ENCODE measurements around the gene S1PR3.
"Not testable (repeated sequence)": the region's sequence is repeated elsewhere in the genome, so short reads cannot be mapped to it uniquely, and the experiment has no call there.

The S1PR3 gene

DNA sequence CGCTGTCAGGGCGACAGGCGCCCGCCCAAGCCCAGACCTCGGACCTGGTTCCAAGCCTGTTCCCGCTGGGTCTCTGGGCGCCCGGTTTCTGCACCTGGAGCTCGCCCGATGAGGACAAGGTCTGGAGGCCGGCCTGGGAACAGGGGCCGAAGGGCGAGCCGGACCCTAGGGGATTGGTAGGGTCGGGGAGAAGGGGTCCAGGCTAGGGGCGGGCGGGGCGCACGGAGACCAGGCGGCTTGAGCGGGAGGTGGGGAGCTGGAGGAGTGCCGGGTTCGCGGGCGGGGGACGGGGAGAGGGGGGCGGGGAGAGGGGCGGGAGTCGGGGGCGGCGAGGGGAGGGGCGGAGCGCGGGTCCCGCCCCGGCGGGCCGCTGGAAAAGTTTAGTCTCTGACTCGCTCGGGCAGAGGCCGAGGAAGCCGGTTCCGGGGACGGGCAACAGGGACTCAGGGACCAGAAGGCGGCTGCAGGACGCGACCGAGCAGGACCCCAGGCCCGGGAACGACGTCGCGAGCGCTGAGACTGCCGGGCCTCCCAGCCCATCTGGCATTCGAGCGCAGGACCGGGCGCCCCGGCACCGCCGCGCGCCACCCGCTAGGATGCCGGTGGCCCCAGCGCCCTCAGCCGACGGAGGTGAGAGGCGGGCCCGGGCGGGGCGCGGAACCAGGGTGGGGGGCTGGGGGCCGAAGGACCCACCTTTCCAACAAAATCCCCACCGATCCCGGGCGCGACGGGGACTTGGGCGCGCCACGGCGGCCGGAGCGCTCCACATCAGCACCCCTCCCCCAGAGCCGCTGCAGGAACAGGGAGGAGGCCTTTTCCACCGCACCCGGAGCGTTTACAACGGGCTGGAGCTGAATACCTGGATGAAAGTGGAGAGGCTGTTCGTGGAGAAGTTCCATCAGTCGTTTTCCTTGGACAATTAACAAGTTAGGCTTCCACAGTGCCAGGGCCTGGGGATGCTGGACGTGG is at the start of gene S1PR3:
Gene S1PR3 (plus strand): TSS at position 403 of the 969 bp plus-strand sequence. CDS start 9,733 bp downstream, outside the sequence.
- no peaks in the 10 kb centered on the region for H3K9me3 Mint-ChIP-seq
- H3K27ac Mint-ChIP-seq: no peak within 1 kb of the TSS
- H3K27me3 Mint-ChIP-seq: peaks cover 34% of the 10 kb centered on the region
- H3K4me3 Mint-ChIP-seq: peak within 1 kb of the TSS; percentile 57
- no peaks in the 10 kb centered on the region for H3K36me3 Mint-ChIP-seq
- peaks cover 30% of the 10 kb centered on the region for H3K4me1 Mint-ChIP-seq

- H3K27ac Mint-ChIP-seq, H3K4me1 Mint-ChIP-seq, H3K9me3 Mint-ChIP-seq, H3K4me3 Mint-ChIP-seq, H3K36me3 Mint-ChIP-seq, H3K27me3 Mint-ChIP-seq: not testable (repeated sequence)
These were observed 49.7 kb upstream of the S1PR3 start for GRCh38 chr9:88941586-88941985.

GRCh38 chr9:88942411-88942810 is 48.9 kb upstream of the S1PR3 start:
- H3K36me3 Mint-ChIP-seq: no peaks in the 10 kb centered on the region
- H3K27ac Mint-ChIP-seq: no peak overlapping the region
- H3K27me3 Mint-ChIP-seq: no peaks in the 10 kb centered on the region
- H3K4me1 Mint-ChIP-seq: peaks cover 8% of the 10 kb centered on the region
- no peaks in the 10 kb centered on the region for H3K9me3 Mint-ChIP-seq
- no peak overlapping the region for H3K4me3 Mint-ChIP-seq

GRCh38 chr9:88945636-88946333 is 45.5 kb upstream of the S1PR3 start:
- no peak overlapping the region for H3K4me3 Mint-ChIP-seq
- peaks cover 8% of the 10 kb centered on the region for H3K4me1 Mint-ChIP-seq
- H3K27ac Mint-ChIP-seq: no peak overlapping the region
- H3K27me3 Mint-ChIP-seq: peaks cover 3% of the 10 kb centered on the region
- no peaks in the 10 kb centered on the region for H3K9me3 Mint-ChIP-seq
- H3K36me3 Mint-ChIP-seq: no peaks in the 10 kb centered on the region

- no peaks in the 10 kb centered on the region for H3K36me3 Mint-ChIP-seq
- peaks cover 8% of the 10 kb centered on the region for H3K4me1 Mint-ChIP-seq
- H3K9me3 Mint-ChIP-seq: no peaks in the 10 kb centered on the region
- no peak overlapping the region for H3K27ac Mint-ChIP-seq
- H3K4me3 Mint-ChIP-seq: no peak overlapping the region
- peaks cover 3% of the 10 kb centered on the region for H3K27me3 Mint-ChIP-seq
These were observed 43.4 kb upstream of the S1PR3 start for GRCh38 chr9:88947581-88948573.

- Mint-ChIP-seq H3K4me1 (peaks cover 8% of the 10 kb centered on the region), H3K27ac (no peak overlapping the region), H3K9me3 (no peaks in the 10 kb centered on the region), H3K4me3 (no peak overlapping the region), H3K36me3 (no peaks in the 10 kb centered on the region), H3K27me3 (peaks cover 3% of the 10 kb centered on the region)
These were observed 41.8 kb upstream of the S1PR3 start for GRCh38 chr9:88949425-88949824.

- H3K9me3 Mint-ChIP-seq: no peaks in the 10 kb centered on the region
- no peak overlapping the region for H3K27ac Mint-ChIP-seq
- peaks cover 3% of the 10 kb centered on the region for H3K27me3 Mint-ChIP-seq
- H3K4me1 Mint-ChIP-seq: peaks cover 8% of the 10 kb centered on the region
- no peaks in the 10 kb centered on the region for H3K36me3 Mint-ChIP-seq
- H3K4me3 Mint-ChIP-seq: no peak overlapping the region
These were observed 41.3 kb upstream of the S1PR3 start for GRCh38 chr9:88949961-88950340.

GRCh38 chr9:88950341-88951154 is 40.7 kb upstream of the S1PR3 start:
- H3K36me3 Mint-ChIP-seq: no peaks in the 10 kb centered on the region
- peaks cover 6% of the 10 kb centered on the region for H3K4me1 Mint-ChIP-seq
- no peaks in the 10 kb centered on the region for H3K9me3 Mint-ChIP-seq
- no peak overlapping the region for H3K27ac Mint-ChIP-seq
- H3K27me3 Mint-ChIP-seq: peaks cover 5% of the 10 kb centered on the region
- H3K4me3 Mint-ChIP-seq: no peak overlapping the region

DNA sequence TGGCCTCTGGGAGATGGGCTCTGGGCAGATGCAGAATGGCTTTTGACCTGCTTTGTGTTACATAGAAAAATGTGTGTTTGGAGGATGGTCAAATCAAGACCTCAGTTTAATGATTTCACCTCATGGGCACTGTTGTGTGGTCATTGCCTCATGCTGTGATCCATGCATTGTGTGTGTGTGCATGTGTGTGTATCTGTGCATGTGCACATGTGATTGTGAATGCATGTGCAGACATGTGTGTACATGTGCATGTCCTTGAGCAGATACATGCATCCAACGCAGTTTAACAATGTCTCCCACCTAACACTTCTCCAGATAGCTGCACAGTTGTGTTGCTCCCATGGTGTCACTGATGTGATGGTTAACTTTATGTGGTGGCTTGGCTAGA is 40.1 kb upstream of the S1PR3 start:
- Mint-ChIP-seq H3K27ac (no peak overlapping the region), H3K4me1 (peaks cover under 1% of the 10 kb centered on the region), H3K27me3 (peaks cover 8% of the 10 kb centered on the region), H3K9me3 (no peaks in the 10 kb centered on the region), H3K36me3 (no peaks in the 10 kb centered on the region), H3K4me3 (no peak overlapping the region)

DNA sequence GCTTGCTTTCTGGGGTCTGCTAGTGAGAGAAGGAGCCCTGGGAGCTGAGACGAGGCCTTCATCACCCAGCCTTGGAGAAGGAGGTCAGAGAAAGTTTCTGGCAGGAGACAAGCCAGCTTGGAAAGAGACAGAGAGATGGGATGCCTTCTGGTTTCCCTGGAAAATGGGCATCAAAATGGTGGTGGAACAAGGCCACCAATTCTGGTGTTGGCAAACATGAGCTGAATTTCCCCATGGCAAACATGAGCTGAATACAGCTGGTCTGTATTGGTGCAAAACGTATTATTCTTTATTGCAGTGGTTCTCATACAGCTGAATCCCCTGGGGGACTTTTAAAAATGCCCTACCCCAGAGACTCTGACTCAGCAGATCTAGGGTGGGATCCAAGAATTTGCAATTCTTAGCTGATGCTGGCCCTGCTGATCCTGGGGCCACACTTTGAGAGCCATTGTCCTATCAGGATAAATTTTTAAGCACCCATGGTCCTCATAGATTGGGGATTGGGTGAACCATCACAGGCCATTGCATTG is 39.1 kb upstream of the S1PR3 start:
- Mint-ChIP-seq H3K4me3 (no peak overlapping the region), H3K27ac (no peak overlapping the region), H3K9me3 (no peaks in the 10 kb centered on the region), H3K4me1 (no peaks in the 10 kb centered on the region), H3K27me3 (peaks cover 10% of the 10 kb centered on the region), H3K36me3 (no peaks in the 10 kb centered on the region)

- Mint-ChIP-seq H3K4me3 (no peak overlapping the region), H3K36me3 (no peaks in the 10 kb centered on the region), H3K27ac (no peak overlapping the region), H3K9me3 (no peaks in the 10 kb centered on the region), H3K27me3 (peaks cover 10% of the 10 kb centered on the region), H3K4me1 (no peaks in the 10 kb centered on the region)
These were observed 38.3 kb upstream of the S1PR3 start for GRCh38 chr9:88952976-88953375.

- Mint-ChIP-seq H3K9me3 (no peaks in the 10 kb centered on the region), H3K4me3 (no peak overlapping the region), H3K36me3 (no peaks in the 10 kb centered on the region), H3K27me3 (peaks cover 10% of the 10 kb centered on the region), H3K4me1 (no peaks in the 10 kb centered on the region), H3K27ac (no peak overlapping the region)
These were observed 37.8 kb upstream of the S1PR3 start for GRCh38 chr9:88953381-88954029.

- Mint-ChIP-seq H3K9me3 (no peaks in the 10 kb centered on the region), H3K27ac (no peak overlapping the region), H3K36me3 (no peaks in the 10 kb centered on the region), H3K4me3 (no peak overlapping the region), H3K27me3 (peaks cover 10% of the 10 kb centered on the region), H3K4me1 (no peaks in the 10 kb centered on the region)
These were observed 37.2 kb upstream of the S1PR3 start for GRCh38 chr9:88954066-88954465.

GRCh38 chr9:88957526-88957925 is 33.7 kb upstream of the S1PR3 start:
- Mint-ChIP-seq H3K27ac (no peak overlapping the region), H3K4me1 (no peaks in the 10 kb centered on the region), H3K36me3 (no peaks in the 10 kb centered on the region), H3K9me3 (no peaks in the 10 kb centered on the region), H3K4me3 (no peak overlapping the region), H3K27me3 (peaks cover 6% of the 10 kb centered on the region)
